GM12864 (cell line): Measurements from ENCODE around the gene KCNK3.
A peak's percentile ranks its signal among the peaks of the same experiment; 100 is the strongest.
"Not testable (repeated sequence)": the region's sequence is repeated elsewhere in the genome, so short reads cannot be mapped to it uniquely, and the experiment has no call there.

ENCODE experiments used
- DNase-seq: peaks from one replicate; pipeline ENCODE4 v3.0.0-alpha.2; 2011; ENCODE audit warnings: low read depth
- H3K4me3 ChIP-seq: 2 replicates; pipeline ENCODE4 v1.5.1; 2011; ENCODE audit warnings: mild to moderate bottlenecking, low read depth, low read length, control low read depth
- CTCF ChIP-seq: IDR thresholded peaks from 2 replicates; pipeline ENCODE4 v1.5.1; 2011; ENCODE audit warnings: low read depth, mild to moderate bottlenecking, moderate library complexity, low read length, control low read depth, inconsistent platforms; ENCODE audit errors: missing control alignments

Gene KCNK3

GRCh38 chr2:26754539-26754938 lies 62.0 kb downstream of the KCNK3 start:
- DNase-seq: no peak
- no peak overlapping the region for H3K4me3 ChIP-seq
- TF ChIP-seq CTCF: no peak

- no peak for DNase-seq
- H3K4me3 ChIP-seq: no peak overlapping the region
- no peak for TF ChIP-seq CTCF
These were observed 62.6 kb downstream of the KCNK3 start for GRCh38 chr2:26754972-26755670.

GRCh38 chr2:26756337-26756736 lies 63.8 kb downstream of the KCNK3 start:
- no peak overlapping the region for H3K4me3 ChIP-seq

GRCh38 chr2:26757873-26758789 lies 65.6 kb downstream of the KCNK3 start:
- H3K4me3 ChIP-seq: no peak overlapping the region
- no peak for TF ChIP-seq CTCF
- DNase-seq: peak; percentile 40

More at GRCh38 chr2:26756337-26756736, 63.8 kb downstream of the KCNK3 start:
- no peak for TF ChIP-seq CTCF
- DNase-seq: no peak

- DNase-seq: no peak
- TF ChIP-seq CTCF: no peak
- H3K4me3 ChIP-seq: no peak overlapping the region
These were observed 66.3 kb downstream of the KCNK3 start for GRCh38 chr2:26758790-26759321.

GRCh38 chr2:26759845-26760244 lies 67.3 kb downstream of the KCNK3 start:
- DNase-seq: no peak
- TF ChIP-seq CTCF: no peak
- no peak overlapping the region for H3K4me3 ChIP-seq

- not testable (repeated sequence) for DNase-seq, H3K4me3 ChIP-seq
These were observed 68.5 kb downstream of the KCNK3 start for GRCh38 chr2:26760991-26761390.
